ENCODE results near the gene ST6GALNAC3.

ST6GALNAC3 gene

GRCh38 chr1:76507376-76507775 lies 432.8 kb downstream of the ST6GALNAC3 start:
- DNase-seq (ENCODE audit: low spot score) = no peak

DNA sequence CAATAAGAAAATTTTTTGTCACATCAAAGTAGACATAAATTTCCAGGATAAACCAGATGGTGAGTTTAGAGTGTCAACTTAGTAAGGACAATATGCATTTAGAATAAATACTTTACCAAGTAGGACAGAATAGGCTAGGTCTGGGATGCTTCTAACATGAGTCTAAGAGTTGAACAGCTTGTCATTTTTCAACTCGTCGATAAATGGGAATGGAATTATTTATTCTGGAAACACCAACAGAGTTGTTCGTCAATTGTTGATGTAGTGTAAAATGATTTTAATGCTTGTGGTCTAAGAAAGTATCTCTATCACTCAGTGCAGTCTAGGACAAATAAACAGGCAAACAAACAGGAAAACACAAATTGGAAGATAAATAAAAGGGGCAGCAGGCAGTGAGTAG lies 434.3 kb downstream of the ST6GALNAC3 start:
- DNase-seq (ENCODE audit: low spot score) = no peak

DNA sequence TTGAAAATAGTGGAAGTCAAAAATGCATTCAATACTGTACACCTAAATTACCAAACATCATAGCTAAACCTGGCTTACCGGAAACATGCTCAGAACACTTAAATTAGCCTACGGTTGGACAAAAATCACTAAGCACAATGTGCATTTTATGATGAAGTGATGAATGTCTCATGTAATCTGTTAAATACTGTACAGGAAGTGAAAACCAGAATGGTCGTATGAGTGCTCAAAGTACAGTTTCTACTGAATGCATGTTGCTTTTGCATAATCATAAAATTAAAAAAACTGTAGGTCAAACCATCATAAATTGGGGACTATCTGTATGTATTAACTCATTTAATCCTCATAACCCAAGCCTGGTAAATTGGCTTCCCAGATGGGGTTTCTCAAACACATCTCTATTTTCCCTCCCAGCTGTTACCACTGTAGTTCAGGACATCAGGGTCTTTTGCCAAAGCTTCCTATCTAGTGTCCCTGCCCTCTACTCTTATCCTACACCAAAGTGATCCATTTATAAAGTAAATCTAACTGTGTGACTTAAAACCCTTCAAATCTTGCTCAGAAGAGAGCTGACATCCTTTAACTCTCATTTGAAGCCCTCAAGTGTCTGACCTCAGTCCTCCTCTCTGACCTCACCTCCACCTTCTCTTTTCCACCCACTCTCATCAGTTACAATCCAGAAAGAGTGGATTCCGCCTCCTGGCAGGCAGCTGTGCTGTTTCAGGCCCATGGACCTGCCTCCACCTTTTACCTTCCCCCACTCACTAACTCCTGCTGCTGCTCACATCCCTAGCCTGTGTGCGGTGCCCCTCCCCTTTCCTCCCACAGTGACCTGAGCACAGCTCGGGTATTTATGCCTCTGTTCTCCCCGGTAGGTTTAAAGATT lies 436.4 kb downstream of the ST6GALNAC3 start:
- DNase-seq (ENCODE audit: low spot score) = no peak

- DNase-seq (ENCODE audit: low spot score) = no peak
These were observed 437.1 kb downstream of the ST6GALNAC3 start for GRCh38 chr1:76511558-76512179.

DNA sequence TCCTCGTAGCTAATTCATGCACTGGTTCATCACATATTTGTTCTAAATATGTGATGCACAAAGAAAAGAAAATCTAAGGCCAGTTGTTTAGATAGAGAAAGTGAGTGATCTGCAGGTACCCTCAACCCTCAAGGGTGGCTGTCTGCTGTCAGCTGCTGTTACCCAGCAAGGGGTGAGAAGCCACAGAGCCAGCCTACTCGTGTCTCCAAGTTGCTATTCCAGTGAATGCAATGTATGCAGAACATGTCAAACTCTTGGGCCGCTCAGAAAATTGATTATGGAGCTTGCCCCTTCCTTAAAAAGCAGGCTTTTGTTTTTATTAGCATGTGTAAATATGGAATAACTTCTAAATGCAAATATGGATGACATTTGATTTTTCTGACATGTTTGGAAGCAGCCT lies 456.4 kb downstream of the ST6GALNAC3 start:
- no peak for DNase-seq (ENCODE audit: low spot score)

- DNase-seq (ENCODE audit: low spot score) = no peak
These were observed 467.1 kb downstream of the ST6GALNAC3 start for GRCh38 chr1:76541618-76542017.

GRCh38 chr1:76542359-76542758 lies 467.8 kb downstream of the ST6GALNAC3 start:
- no peak for DNase-seq (ENCODE audit: low spot score)

GRCh38 chr1:76543495-76543894 lies 468.9 kb downstream of the ST6GALNAC3 start:
- no peak for DNase-seq (ENCODE audit: low spot score)

DNA sequence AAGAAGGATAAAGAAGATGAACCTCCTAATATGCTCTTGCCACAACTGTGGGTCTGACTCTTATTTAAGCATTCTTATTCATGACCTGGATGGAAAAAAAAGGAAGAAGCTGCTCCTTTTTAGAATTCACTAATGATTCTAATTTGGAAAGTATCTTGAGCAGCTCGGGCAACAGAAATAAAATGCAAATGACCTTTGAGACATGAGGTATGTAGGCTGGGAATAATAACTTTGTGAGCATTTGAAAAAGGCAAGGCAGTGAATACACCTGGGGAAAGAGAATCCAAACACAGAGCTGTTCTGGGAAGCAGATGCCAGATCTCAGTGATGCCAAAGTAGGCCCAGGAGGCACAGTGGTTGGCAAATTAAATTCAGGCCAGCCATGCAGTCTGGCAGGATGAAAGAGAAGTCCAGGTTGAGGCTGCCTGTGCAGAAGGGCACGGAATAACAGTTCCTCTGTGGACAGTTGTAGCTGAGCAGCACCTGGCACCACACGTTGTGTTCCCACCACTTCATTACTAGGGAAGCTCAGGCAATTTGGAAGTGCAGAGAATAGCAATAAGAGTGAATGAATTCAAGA lies 471.9 kb downstream of the ST6GALNAC3 start:
- no peak for DNase-seq (ENCODE audit: low spot score)

DNA sequence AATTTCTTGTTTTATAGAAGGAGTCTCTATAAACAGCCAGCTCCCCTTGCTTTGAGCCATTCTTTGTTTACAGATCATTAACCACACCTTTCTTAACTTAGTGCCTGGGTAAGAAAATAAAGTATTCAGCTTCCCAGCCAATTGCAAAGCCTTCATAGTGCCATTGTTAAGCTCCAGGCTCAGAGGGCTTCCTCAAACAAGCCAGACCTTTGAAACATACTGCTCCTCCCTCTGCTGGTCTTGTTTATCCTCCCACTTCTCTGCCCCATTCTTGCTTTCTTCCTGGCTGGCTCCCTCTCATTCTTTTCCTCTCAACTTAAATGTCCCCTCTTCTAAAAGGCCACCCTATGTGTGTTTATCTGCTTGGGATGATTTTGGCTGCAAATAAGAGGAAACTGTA lies 473.4 kb downstream of the ST6GALNAC3 start:
- no peak for DNase-seq (ENCODE audit: low spot score)

GRCh38 chr1:76548513-76549100 lies 474.1 kb downstream of the ST6GALNAC3 start:
- DNase-seq (ENCODE audit: low spot score) = no peak

DNA sequence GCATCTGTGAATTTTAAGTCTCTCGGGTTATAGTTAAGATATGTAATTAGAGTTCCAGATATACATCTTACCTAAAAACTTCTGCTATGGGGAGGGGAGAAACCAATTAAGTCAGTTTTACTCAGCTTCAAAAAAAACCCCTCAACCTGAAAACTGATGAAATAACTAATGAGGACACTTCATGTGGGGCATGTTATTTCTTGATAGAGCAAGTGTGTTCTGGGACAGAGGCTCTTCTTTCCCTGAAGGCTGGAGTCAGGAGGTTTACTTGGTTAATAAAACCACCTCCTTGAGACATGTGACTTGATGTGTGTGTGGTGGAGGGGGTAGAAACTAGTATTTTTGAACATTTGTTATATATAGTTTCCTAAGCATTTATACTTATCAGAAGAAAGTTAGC lies 479.7 kb downstream of the ST6GALNAC3 start:
- no peak for DNase-seq (ENCODE audit: low spot score)

- DNase-seq (ENCODE audit: low spot score) = no peak
These were observed 487.7 kb downstream of the ST6GALNAC3 start for GRCh38 chr1:76562292-76562691.

DNA sequence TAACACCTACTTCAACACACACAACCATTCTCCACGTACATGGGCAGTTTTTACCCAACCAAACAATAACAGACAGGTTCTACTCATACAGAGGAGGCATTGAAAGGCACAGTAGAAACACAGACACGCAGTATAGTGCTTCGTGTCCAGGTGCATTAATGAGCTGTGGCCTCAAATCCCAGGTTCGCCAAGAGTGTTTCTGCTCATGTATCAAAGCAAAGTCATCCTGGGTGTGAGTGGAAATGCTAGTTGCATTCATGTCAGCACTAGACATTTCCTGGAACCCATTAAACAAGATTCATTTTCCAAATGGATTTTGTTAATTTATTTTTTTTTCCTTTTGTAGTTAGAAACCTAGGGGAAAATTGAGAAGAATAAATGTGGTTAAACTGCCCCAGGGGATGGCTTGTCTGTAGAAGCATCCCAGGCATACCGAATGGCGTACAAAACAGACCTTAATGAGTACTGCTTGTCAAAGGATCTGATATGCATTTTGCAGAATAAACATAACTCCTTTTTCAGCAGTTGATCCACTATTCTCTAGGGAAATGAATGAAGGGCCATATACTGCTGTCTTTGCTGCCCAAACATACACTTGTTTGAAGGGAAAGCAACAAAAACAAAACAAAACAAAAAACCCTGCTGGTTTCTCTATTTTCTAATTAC lies 494.2 kb downstream of the ST6GALNAC3 start:
- DNase-seq (ENCODE audit: low spot score) = no peak

GRCh38 chr1:76571248-76571647 lies 496.7 kb downstream of the ST6GALNAC3 start:
- DNase-seq (ENCODE audit: low spot score) = no peak

- DNase-seq (ENCODE audit: low spot score) = no peak
These were observed 497.7 kb downstream of the ST6GALNAC3 start for GRCh38 chr1:76572229-76572628.

- DNase-seq (ENCODE audit: low spot score) = no peak
These were observed 502.5 kb downstream of the ST6GALNAC3 start for GRCh38 chr1:76576876-76577524.

DNA sequence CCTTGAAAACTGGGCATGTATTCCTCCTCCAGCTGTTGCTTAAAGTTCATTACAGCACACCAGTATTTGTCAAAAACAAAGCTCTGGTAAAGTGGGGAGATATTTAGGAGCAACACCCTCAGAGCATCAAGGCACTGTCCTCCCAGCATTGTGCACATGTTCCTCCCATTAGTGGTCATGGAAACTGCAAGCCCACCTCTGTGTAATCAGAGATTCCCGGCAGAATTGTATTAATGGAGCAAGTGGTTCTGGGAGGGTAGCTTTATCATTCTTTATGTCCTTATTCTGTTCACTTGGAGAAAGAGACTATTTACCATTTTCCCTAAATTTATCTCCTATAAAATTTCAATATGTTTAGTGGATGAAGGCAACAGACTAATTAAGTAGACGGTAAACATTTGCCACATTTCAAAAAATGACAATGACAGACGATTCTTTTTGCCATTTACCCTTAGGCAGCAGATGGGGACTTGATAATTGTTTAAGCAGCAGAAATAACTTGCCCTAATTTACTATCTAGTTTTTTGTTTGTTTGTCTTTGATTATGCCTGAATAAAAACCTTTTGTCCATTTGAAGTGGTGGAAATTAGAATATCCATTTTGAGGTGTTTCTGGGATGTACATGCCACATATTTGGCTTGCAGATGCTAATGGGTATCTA lies 503.1 kb downstream of the ST6GALNAC3 start:
- no peak for DNase-seq (ENCODE audit: low spot score)

DNA sequence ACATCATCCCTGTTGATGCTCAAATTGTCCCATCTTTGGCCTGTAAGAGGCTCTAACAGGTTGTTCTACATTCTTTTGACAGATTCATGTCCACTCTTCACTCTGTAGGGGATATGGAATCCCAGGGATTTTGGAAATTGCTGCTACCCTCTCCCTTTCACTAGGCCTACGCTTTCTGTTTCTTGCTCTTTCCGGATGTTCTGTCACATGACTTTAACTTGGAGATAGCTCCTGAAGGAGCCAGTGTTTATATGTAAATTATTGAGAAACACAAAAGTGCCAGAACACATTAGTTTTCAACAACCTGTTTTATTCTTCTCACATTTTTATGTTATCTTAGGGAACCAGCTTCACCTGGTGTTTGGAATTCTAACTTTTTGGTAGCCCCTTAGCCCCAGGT lies 505.7 kb downstream of the ST6GALNAC3 start:
- no peak for DNase-seq (ENCODE audit: low spot score)

- DNase-seq (ENCODE audit: low spot score) = no peak
These were observed 507.2 kb downstream of the ST6GALNAC3 start for GRCh38 chr1:76581712-76582111.

GRCh38 chr1:76583235-76583868 lies 508.8 kb downstream of the ST6GALNAC3 start:
- DNase-seq (ENCODE audit: low spot score) = no peak

Data from GM03348 (cell line).